ENCODE measurements around the gene ZFP36L2.

DNA sequence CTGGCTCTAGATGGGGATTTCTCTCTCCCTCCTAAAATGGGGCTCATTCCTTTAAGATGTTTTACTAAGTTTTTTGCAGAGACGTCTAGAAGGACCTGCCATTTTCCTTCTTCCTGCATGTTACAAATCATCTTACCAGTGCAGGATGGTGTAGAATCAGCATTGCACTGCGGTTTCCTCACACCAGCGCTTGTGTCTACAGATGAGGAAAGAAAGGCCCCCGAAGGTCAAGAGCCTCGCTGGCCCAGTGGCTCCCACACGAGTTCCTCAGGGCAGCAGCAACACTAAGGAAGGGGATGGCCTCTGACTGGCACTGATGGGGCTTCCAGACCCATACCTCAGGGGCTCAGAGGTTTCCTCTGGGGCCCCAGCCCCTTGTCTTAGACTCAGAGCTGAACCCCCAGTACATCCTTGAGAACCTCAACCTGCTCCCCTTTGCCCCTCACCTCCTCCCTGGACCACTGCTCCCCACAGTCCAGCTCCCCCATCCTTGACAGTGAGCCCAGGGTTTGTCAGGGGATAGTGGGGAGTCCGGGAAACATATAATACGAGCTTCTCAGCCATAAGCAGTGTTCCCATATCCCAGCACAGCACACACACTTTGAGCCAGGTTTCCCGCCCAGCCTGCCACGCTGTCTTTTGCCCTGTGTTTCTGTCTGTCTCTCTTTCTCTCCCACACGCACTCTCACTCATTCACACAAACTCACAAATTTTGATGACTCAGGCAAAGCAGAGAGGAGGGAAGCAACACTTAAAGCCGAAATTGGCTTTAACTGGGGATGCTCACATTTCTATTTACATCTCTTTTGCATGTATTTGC, 29.4 kb downstream of the ZFP36L2 start:
- TF ChIP-seq CTCF (IDR thresholded peaks at IDR 0.05) (no peak), POLR2A (IDR thresholded peaks at IDR 0.05) (no peak)

Data from heart left ventricle (tissue), 13 donors.